NB4 (cell line): ENCODE measurements around the gene ZNF296.

ENCODE experiments used
- DNase-seq: peaks from one replicate; pipeline ENCODE4 v3.0.0; 2010; ENCODE audit warnings: low read depth
- H3K4me3 ChIP-seq: one replicate; pipeline ENCODE4 v1.5.1; 2011; ENCODE audit warnings: mild to moderate bottlenecking, low read depth, low read length, moderate library complexity
- MAX ChIP-seq: IDR thresholded peaks from 2 replicates; pipeline ENCODE4 v1.6.1; 2011; ENCODE audit warnings: low read depth, low read length
- MYC ChIP-seq: IDR thresholded peaks from 2 replicates; pipeline ENCODE4 v1.6.1; 2011; ENCODE audit warnings: low read depth, low read length
- POLR2A ChIP-seq: IDR thresholded peaks from 2 replicates; pipeline ENCODE4 v1.6.1; 2011; ENCODE audit warnings: mild to moderate bottlenecking; ENCODE audit not compliant: insufficient read length; ENCODE audit errors: extremely low read depth
- TF ChIP-seq, protein P1 (sequence below): IDR thresholded peaks from one replicate; pipeline ENCODE4 v1.5.1; 2012; ENCODE audit warnings: low read depth, low read length

The ZNF296 gene

DNA sequence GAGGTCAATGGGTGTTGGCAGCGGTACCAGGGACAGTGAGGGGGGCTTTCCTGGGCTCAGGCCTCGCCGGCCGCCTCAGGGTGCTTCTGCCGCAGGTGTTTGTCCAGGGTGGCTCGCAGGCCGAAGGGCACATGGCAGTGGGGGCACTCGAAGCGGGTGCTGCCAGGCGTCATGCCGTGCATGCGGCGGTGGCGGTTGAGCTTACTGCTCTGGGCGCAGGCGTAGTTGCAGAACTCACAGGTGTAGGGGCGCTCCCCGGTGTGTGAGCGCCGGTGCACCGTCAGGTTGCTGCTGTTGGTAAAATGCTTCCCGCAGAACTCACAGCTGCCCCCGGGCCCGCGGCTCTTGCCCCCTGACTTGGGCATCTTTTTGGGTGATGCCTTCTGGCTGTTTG is 4.7 kb downstream of the ZNF296 start:
- DNase-seq = no peak
- no peak for TF ChIP-seq POLR2A
- TF ChIP-seq, protein P1, sequence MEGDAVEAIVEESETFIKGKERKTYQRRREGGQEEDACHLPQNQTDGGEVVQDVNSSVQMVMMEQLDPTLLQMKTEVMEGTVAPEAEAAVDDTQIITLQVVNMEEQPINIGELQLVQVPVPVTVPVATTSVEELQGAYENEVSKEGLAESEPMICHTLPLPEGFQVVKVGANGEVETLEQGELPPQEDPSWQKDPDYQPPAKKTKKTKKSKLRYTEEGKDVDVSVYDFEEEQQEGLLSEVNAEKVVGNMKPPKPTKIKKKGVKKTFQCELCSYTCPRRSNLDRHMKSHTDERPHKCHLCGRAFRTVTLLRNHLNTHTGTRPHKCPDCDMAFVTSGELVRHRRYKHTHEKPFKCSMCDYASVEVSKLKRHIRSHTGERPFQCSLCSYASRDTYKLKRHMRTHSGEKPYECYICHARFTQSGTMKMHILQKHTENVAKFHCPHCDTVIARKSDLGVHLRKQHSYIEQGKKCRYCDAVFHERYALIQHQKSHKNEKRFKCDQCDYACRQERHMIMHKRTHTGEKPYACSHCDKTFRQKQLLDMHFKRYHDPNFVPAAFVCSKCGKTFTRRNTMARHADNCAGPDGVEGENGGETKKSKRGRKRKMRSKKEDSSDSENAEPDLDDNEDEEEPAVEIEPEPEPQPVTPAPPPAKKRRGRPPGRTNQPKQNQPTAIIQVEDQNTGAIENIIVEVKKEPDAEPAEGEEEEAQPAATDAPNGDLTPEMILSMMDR = no peak
- no peak for TF ChIP-seq MYC
- TF ChIP-seq MAX = no peak

DNA sequence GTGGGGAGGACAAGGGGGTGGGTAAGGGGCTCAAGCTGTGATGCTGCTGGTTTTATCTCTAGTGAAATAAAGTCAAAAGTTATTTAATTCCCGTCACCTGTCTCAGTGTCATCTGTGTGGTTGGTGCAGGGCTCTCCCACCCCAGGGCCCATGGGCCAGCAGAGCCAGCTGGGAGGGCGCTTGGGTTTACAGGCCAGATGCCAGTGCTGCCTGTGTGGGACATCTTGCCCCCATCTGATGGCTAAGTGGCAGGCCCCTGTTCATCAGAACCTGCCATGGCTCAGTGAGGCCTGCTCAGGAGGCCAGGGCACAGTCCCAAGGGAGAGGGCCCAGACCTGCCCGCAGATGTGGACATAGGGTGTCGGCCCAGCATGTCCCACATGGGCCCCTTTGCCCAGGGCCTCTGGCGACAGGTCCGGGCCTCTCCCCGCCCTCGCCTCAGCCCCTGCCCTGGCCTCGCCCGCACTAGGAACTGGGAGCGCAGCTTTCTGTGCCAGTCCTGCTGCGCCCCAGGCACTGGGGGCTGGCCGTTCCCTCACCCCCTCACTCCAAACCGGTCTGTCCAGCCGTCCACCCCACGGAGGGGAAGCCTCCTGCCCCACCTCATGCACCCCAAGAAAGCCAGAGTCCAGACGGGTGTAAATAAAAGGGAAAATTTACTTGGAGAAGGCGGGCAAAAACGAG is 5.3 kb downstream of the ZNF296 start:
- H3K4me3 ChIP-seq = no peak overlapping the region
- TF ChIP-seq MYC (no peak), MAX (no peak), POLR2A (no peak)
- TF ChIP-seq, protein P1 = no peak
- DNase-seq = no peak

More for the DNA sequence above, 4.7 kb downstream of the ZNF296 start:
- no peak overlapping the region for H3K4me3 ChIP-seq

- H3K4me3 ChIP-seq = no peak overlapping the region
- TF ChIP-seq POLR2A = no peak
- TF ChIP-seq MAX = no peak
- no peak for TF ChIP-seq MYC
- TF ChIP-seq, protein P1 = no peak
- no peak for DNase-seq
Measured at GRCh38 chr19:45070214-45070613, 6.1 kb downstream of the ZNF296 start.

- H3K4me3 ChIP-seq = no peak overlapping the region
- no peak for DNase-seq
- TF ChIP-seq MAX (no peak), MYC (no peak), POLR2A (no peak)
- TF ChIP-seq, protein P1 = no peak
Measured at GRCh38 chr19:45069056-45069455, 7.2 kb downstream of the ZNF296 start.

- no peak for DNase-seq
- no peak overlapping the region for H3K4me3 ChIP-seq
- TF ChIP-seq POLR2A = no peak
Measured at GRCh38 chr19:45068041-45068440, 8.2 kb downstream of the ZNF296 start.

- no peak overlapping the region for H3K4me3 ChIP-seq
- TF ChIP-seq, protein P1 = no peak
- TF ChIP-seq POLR2A (no peak), MYC (no peak), MAX (no peak)
- no peak for DNase-seq
Measured at GRCh38 chr19:45066921-45067661, 9.2 kb downstream of the ZNF296 start.
